Measurements from ENCODE around the gene TMX4.

The TMX4 gene

GRCh38 chr20:7984192-7984591 lies 35.4 kb downstream of the TMX4 start:
- Histone ChIP-seq H3K36me3 (ENCODE audit: control insufficient read depth, low read length) (peaks cover 36% of the 10 kb centered on the region), H3K27ac (ENCODE audit: low read depth, low read length) (no peak overlapping the region), H3K27me3 (ENCODE audit: control insufficient read depth, low read length) (no peaks in the 10 kb centered on the region), H3F3A (ENCODE audit: control insufficient read depth, insufficient read depth) (no peaks in the 10 kb centered on the region), H3K4me1 (ENCODE audit: control insufficient read depth, low read length) (no peaks in the 10 kb centered on the region), H4K20me1 (ENCODE audit: control insufficient read depth, insufficient read depth, low read depth, low read length) (no peaks in the 10 kb centered on the region), H3K79me2 (ENCODE audit: control insufficient read depth, low read length) (no peaks in the 10 kb centered on the region), H3K4me3 (ENCODE audit: low read length) (no peak overlapping the region), H3K9me2 (replicated peaks; ENCODE audit: control insufficient read depth, low read length) (no peaks in the 10 kb centered on the region), H3K4me2 (ENCODE audit: low read length) (no peak overlapping the region), H3K9me3 (ENCODE audit: control insufficient read depth, insufficient read depth, low read length) (no peaks in the 10 kb centered on the region)
- TF ChIP-seq, protein P1, sequence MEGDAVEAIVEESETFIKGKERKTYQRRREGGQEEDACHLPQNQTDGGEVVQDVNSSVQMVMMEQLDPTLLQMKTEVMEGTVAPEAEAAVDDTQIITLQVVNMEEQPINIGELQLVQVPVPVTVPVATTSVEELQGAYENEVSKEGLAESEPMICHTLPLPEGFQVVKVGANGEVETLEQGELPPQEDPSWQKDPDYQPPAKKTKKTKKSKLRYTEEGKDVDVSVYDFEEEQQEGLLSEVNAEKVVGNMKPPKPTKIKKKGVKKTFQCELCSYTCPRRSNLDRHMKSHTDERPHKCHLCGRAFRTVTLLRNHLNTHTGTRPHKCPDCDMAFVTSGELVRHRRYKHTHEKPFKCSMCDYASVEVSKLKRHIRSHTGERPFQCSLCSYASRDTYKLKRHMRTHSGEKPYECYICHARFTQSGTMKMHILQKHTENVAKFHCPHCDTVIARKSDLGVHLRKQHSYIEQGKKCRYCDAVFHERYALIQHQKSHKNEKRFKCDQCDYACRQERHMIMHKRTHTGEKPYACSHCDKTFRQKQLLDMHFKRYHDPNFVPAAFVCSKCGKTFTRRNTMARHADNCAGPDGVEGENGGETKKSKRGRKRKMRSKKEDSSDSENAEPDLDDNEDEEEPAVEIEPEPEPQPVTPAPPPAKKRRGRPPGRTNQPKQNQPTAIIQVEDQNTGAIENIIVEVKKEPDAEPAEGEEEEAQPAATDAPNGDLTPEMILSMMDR (IDR thresholded peaks at IDR 0.05; ENCODE audit: low read depth, low read length, poor library complexity, severe bottlenecking): no peak

GRCh38 chr20:7981374-7981773 lies 38.2 kb downstream of the TMX4 start:
- no peak overlapping the region for H3K27ac ChIP-seq (ENCODE audit: low read depth, low read length)
- no peaks in the 10 kb centered on the region for H4K20me1 ChIP-seq (ENCODE audit: control insufficient read depth, insufficient read depth, low read depth, low read length)
- H3K36me3 ChIP-seq (ENCODE audit: control insufficient read depth, low read length): peaks cover 26% of the 10 kb centered on the region
- no peaks in the 10 kb centered on the region for H3F3A ChIP-seq (ENCODE audit: control insufficient read depth, insufficient read depth)
- H3K79me2 ChIP-seq (ENCODE audit: control insufficient read depth, low read length): no peaks in the 10 kb centered on the region
- no peak overlapping the region for H3K4me3 ChIP-seq (ENCODE audit: low read length)
- no peaks in the 10 kb centered on the region for H3K9me3 ChIP-seq (ENCODE audit: control insufficient read depth, insufficient read depth, low read length)
- no peak overlapping the region for H3K4me2 ChIP-seq (ENCODE audit: low read length)
- no peaks in the 10 kb centered on the region for H3K9me2 ChIP-seq (replicated peaks; ENCODE audit: control insufficient read depth, low read length)
- TF ChIP-seq EZH2phosphoT487 (IDR thresholded peaks at IDR 0.05; ENCODE audit: borderline replicate concordance, low read length): no peak
- TF ChIP-seq, protein P1 (IDR thresholded peaks at IDR 0.05; ENCODE audit: low read depth, low read length, poor library complexity, severe bottlenecking): no peak
- H3K4me1 ChIP-seq (ENCODE audit: control insufficient read depth, low read length): no peaks in the 10 kb centered on the region
- H3K27me3 ChIP-seq (ENCODE audit: control insufficient read depth, low read length): no peaks in the 10 kb centered on the region

- Histone ChIP-seq H3K9me2 (replicated peaks; ENCODE audit: control insufficient read depth, low read length) (no peaks in the 10 kb centered on the region), H3K27me3 (ENCODE audit: control insufficient read depth, low read length) (no peaks in the 10 kb centered on the region), H3F3A (ENCODE audit: control insufficient read depth, insufficient read depth) (no peaks in the 10 kb centered on the region), H3K9me3 (ENCODE audit: control insufficient read depth, insufficient read depth, low read length) (no peaks in the 10 kb centered on the region), H4K20me1 (ENCODE audit: control insufficient read depth, insufficient read depth, low read depth, low read length) (no peaks in the 10 kb centered on the region), H3K79me2 (ENCODE audit: control insufficient read depth, low read length) (no peaks in the 10 kb centered on the region), H3K4me3 (ENCODE audit: low read length) (no peak overlapping the region), H3K4me2 (ENCODE audit: low read length) (no peak overlapping the region), H3K4me1 (ENCODE audit: control insufficient read depth, low read length) (no peaks in the 10 kb centered on the region), H3K27ac (ENCODE audit: low read depth, low read length) (no peak overlapping the region), H3K36me3 (ENCODE audit: control insufficient read depth, low read length) (peaks cover 23% of the 10 kb centered on the region)
- TF ChIP-seq, protein P1 (IDR thresholded peaks at IDR 0.05; ENCODE audit: low read depth, low read length, poor library complexity, severe bottlenecking): peak; percentile 53
- TF ChIP-seq EZH2phosphoT487 (IDR thresholded peaks at IDR 0.05; ENCODE audit: borderline replicate concordance, low read length): no peak
Measured at GRCh38 chr20:7980332-7981046, 39.1 kb downstream of the TMX4 start.
